GM12878 (cell line): Measurements from ENCODE around the gene CNTNAP5. TPM values are rescaled to one million over a fixed set of nuclear protein-coding genes. Genes with fewer than 3 reads are reported as not detected.

Experiments
- ATAC-seq: fragments of 200-7000 bp; cut with Tn5 transposase; 3 replicates; pipeline ENCODE4 v1.9.1; 2020; ENCODE audit warnings: mild to moderate bottlenecking, moderate library complexity
- BruUV-seq: library from RNA; stranded (reverse); fragments of 400-500 nt; replicated peaks from 2 replicates; lab custom pipeline; 2021; lab: Mats Ljungman, UMichigan
- CTCF ChIA-PET: fragments of 300-600 bp; sonication (Branson Sonifier 250); formaldehyde crosslinking; extraction: SDS; loops from one replicate; lab custom pipeline; 2021; ENCODE audit warnings: inconsistent platforms; lab: Yijun Ruan, JAX
- POLR2A ChIA-PET: fragments of 350-600 bp; formaldehyde crosslinking; extraction: SDS; loops from one replicate; lab custom pipeline; 2021; ENCODE audit warnings: inconsistent platforms; lab: Charles Lee
- RAD21 ChIA-PET: fragments of 300-600 bp; sonication (Branson Sonifier 250); formaldehyde crosslinking; loops from one replicate; lab custom pipeline; 2023; ENCODE audit warnings: antibody characterized with exemption; ENCODE audit not compliant: unreplicated experiment; lab: Charles Lee
- SMC1A ChIA-PET: fragments of 300-600 bp; sonication (Branson Sonifier 250); formaldehyde crosslinking; loops from one replicate; lab custom pipeline; 2023; ENCODE audit not compliant: unreplicated experiment, uncharacterized antibody; lab: Charles Lee
- DNase-seq: peaks from one replicate; pipeline ENCODE4 v3.0.0-alpha.2; 2011; ENCODE audit warnings: low read depth, low spot score
- FAIRE-seq: peaks from 3 replicates; lab custom pipeline; 2011; peaks lifted over from hg19 to GRCh38; lab: Jason Lieb, UNC
- H2AFZ ChIP-seq: 2 replicates; pipeline ENCODE4 v1.6.0; 2011; ENCODE audit warnings: low read depth, low read length, control low read depth; ENCODE audit not compliant: control insufficient read depth
- H3K27ac ChIP-seq: 2 replicates; pipeline ENCODE4 v1.5.1; 2011; ENCODE audit warnings: control low read depth; ENCODE audit not compliant: control insufficient read depth, insufficient read depth
- H3K27me3 ChIP-seq, 2 experiments: replicated peaks in 1 of 2; 2 replicates each; pipeline versions ENCODE4 v1.6.0 to v1.6.1; 2011; ENCODE audit warnings: low read length in 1 of 2; ENCODE audit not compliant: control insufficient read depth in 2 of 2, insufficient read depth in 2 of 2
- H3K36me3 ChIP-seq, 2 experiments: 2 replicates each; pipeline ENCODE4 v1.5.1; 2011; ENCODE audit warnings: low read length in 1 of 2; ENCODE audit not compliant: control insufficient read depth in 2 of 2, insufficient read depth in 2 of 2
- H3K4me1 ChIP-seq: 2 replicates; pipeline ENCODE4 v1.6.1; 2011; ENCODE audit warnings: mild to moderate bottlenecking, low read length, moderate library complexity, mixed read lengths; ENCODE audit not compliant: control insufficient read depth, insufficient read depth
- H3K4me2 ChIP-seq: 2 replicates; pipeline ENCODE4 v1.6.0; 2011; ENCODE audit warnings: control low read depth; ENCODE audit not compliant: control insufficient read depth, insufficient read depth
- H3K4me3 ChIP-seq: fragments of 200-600 bp; sonication (generic); 2 replicates; pipeline ENCODE4 v1.5.1; 2016
- H3K79me2 ChIP-seq: 2 replicates; pipeline ENCODE4 v1.6.0; 2011; ENCODE audit warnings: low read length; ENCODE audit not compliant: control insufficient read depth, insufficient read depth
- H3K9ac ChIP-seq: 2 replicates; pipeline ENCODE4 v1.8.0; 2011; ENCODE audit warnings: low read length, control low read depth, mixed read lengths; ENCODE audit not compliant: control insufficient read depth, insufficient read depth
- H3K9me3 ChIP-seq: replicated peaks from 3 replicates; pipeline ENCODE4 v1.5.1; 2011; ENCODE audit warnings: mild to moderate bottlenecking, low read length; ENCODE audit not compliant: control insufficient read depth, insufficient read depth
- H4K20me1 ChIP-seq: 2 replicates; pipeline ENCODE4 v1.6.0; 2011; ENCODE audit not compliant: control insufficient read depth, insufficient read depth
- CHD1 ChIP-seq: IDR thresholded peaks from 2 replicates; pipeline ENCODE4 v1.6.1; 2012; ENCODE audit warnings: low read depth, low read length, improper control_type of control experiment
- MEF2B ChIP-seq: fragments of 450-650 bp; IDR thresholded peaks from 2 replicates; pipeline ENCODE4 v1.6.1; 2018; ENCODE audit warnings: mild to moderate bottlenecking, moderate library complexity; ENCODE audit not compliant: partially characterized antibody, poor library complexity, severe bottlenecking
- PBX3 ChIP-seq: IDR thresholded peaks from 2 replicates; pipeline ENCODE4 v1.6.1; 2011; ENCODE audit warnings: mild to moderate bottlenecking, low read depth, low read length, moderate library complexity; ENCODE audit not compliant: insufficient replicate concordance
- RAD51 ChIP-seq: fragments of 450-650 bp; IDR thresholded peaks from 2 replicates; pipeline ENCODE4 v1.6.1; 2016; ENCODE audit warnings: moderate library complexity, mild to moderate bottlenecking, inconsistent platforms
- SKIL ChIP-seq: fragments of 450-650 bp; IDR thresholded peaks from 2 replicates; pipeline ENCODE4 v1.6.1; 2017; ENCODE audit warnings: mild to moderate bottlenecking, low read depth, inconsistent platforms; ENCODE audit not compliant: poor library complexity, severe bottlenecking
- SMARCA5 ChIP-seq: fragments of 450-650 bp; IDR thresholded peaks from 2 replicates; pipeline ENCODE4 v1.6.1; 2017; ENCODE audit warnings: mild to moderate bottlenecking
- SP1 ChIP-seq: IDR thresholded peaks from one replicate; pipeline ENCODE4 v1.6.1; 2011; ENCODE audit warnings: low read depth, low read length
- SRF ChIP-seq, 2 experiments: IDR thresholded peaks; 2 replicates each; pipeline ENCODE4 v1.6.1; 2011; ENCODE audit warnings: low read depth in 2 of 2, low read length in 2 of 2, mild to moderate bottlenecking in 1 of 2, moderate library complexity in 1 of 2
- STAT1 ChIP-seq: fragments of 450-650 bp; conservative IDR thresholded peaks from 2 replicates; pipeline ENCODE4 v1.6.1; 2014; ENCODE audit warnings: antibody characterized with exemption, mild to moderate bottlenecking
- SUPT20H ChIP-seq: IDR thresholded peaks from 2 replicates; pipeline ENCODE4 v1.6.1; 2011; ENCODE audit warnings: low read depth, mild to moderate bottlenecking, low read length, moderate library complexity, borderline replicate concordance; ENCODE audit not compliant: control insufficient read depth
- ZBTB4 ChIP-seq: fragments of 450-650 bp; formaldehyde crosslinking; IDR thresholded peaks from 2 replicates; pipeline ENCODE4 v1.4.0; 2022; ENCODE audit warnings: mild to moderate bottlenecking, moderate library complexity
- ZNF592 ChIP-seq: fragments of 450-650 bp; IDR thresholded peaks from 2 replicates; pipeline ENCODE4 v1.6.1; 2017; ENCODE audit warnings: mild to moderate bottlenecking, moderate library complexity
- WGBS: methylation state at CpG from one replicate; pipeline ENCODE4 v1.1.6; 2016; ENCODE audit warnings: low lambda C conversion rate; ENCODE audit not compliant: insufficient replicate concordance, insufficient coverage; ENCODE audit errors: missing lambda C conversion rate; 5-methylcytosine and 5-hydroxymethylcytosine counted together
- in situ Hi-C: fragments of 300-500 bp; cut with MboI; formaldehyde crosslinking; loops from 9 replicates; pipeline ENCODE4 v1.14.3; 2018; ENCODE audit warnings: mixed read lengths
- intact Hi-C: fragments of 100-400 bp; cut with micrococcal nuclease; formaldehyde crosslinking; loops from one replicate; pipeline ENCODE4 v1.14.2; 2022; ENCODE audit not compliant: unreplicated experiment
- polyA plus RNA-seq, 11 experiments: library from polyadenylated mRNA; depleted of rRNA in 4 of 11; unstranded in 6 of 11; stranded (reverse) in 5 of 11; fragments of >200 nt; fragmentation: Nextera tagmentation in 4 of 11; fragmentation: Illumina TruSeq in 1 of 11; extraction: Ambion mirVana in 4 of 11; extraction: Trizol in 1 of 11; gene quantifications; 1 replicate in 1 of 11; 2 replicates in 10 of 11; pipeline versions ENCODE4 v1.2.1 to v1.2.3, GENCODE V29; 2011 to 2016; ENCODE audit warnings: inconsistent platforms in 2 of 11, missing spikeins in 2 of 11, low read depth in 1 of 11
- total RNA-seq, 4 experiments: library from RNA; depleted of rRNA in 3 of 4; stranded (reverse); fragments of >200 nt in 3 of 4; fragmentation: Illumina TruSeq in 1 of 4; extraction: Trizol in 1 of 4; gene quantifications; 2 replicates each; pipeline versions ENCODE4 v1.2.1 to v1.2.3, GENCODE V29; 2013 to 2021

The CNTNAP5 gene
- total and polyA plus RNA-seq, 10 of the 15 experiments (the other 5 are each of a cell fraction or from before 2014, with no cell fraction given), result not detected

- SMC1A ChIA-PET, result interaction anchor here (1.2 kb wide), 1 partner anchor 170 kb away, joined by 3 read pairs; no protein-coding TSS in a partner anchor
- WGBS, result 0% methylated on average over 1 of the region's 1 CpG
- DNase-seq (no peak), ATAC-seq (no peak), FAIRE-seq (peak; percentile 23)
- Histone ChIP-seq H3K4me1 (no peaks in the 10 kb centered on the region), H3K9me3 (no peaks in the 10 kb centered on the region), H3K79me2 (no peaks in the 10 kb centered on the region), H3K4me3 (no peak overlapping the region), H3K4me2 (no peak overlapping the region), H2AFZ (no peak overlapping the region), H3K27ac (no peak overlapping the region), H4K20me1 (no peaks in the 10 kb centered on the region), H3K36me3 (no peaks in the 10 kb centered on the region), H3K9ac (no peak overlapping the region), H3K27me3 (no peaks in the 10 kb centered on the region)
- intact Hi-C loops, result no loop called here
- RAD21 ChIA-PET, result no interaction called here
- POLR2A ChIA-PET, result no interaction called here
- in situ Hi-C loops, result no loop called here
- CTCF ChIA-PET, result no interaction called here
- TF ChIP-seq RAD51 (no peak), PBX3 (no peak), ZBTB4 (CRISPR knock-in tag) (no peak), SKIL (no peak), SMARCA5 (no peak), SUPT20H (no peak), MEF2B (no peak), SP1 (no peak), SRF (IDR thresholded peaks at IDR 0.05; ENCODE audit: low read depth in 2 of 2, low read length in 2 of 2) (no peak), ZNF592 (no peak), CHD1 (no peak), STAT1 (no peak)
- BruUV-seq, result no TSS peak
Measured at GRCh38 chr2:124798551-124798950, 773.5 kb downstream of the CNTNAP5 start.
